Right lung (tissue), 10 donors: ENCODE measurements around the gene GIMD1. TPM values are rescaled to one million over a fixed set of nuclear protein-coding genes. Genes with fewer than 3 reads are reported as not detected.
"Not testable (repeated sequence)": the region's sequence is repeated elsewhere in the genome, so short reads cannot be mapped to it uniquely, and the experiment has no call there.

Experiments used
- DNase-seq, 2 donors: peaks; one replicate each; pipeline ENCODE4 v3.0.0-alpha.2; 2013
- long read RNA-seq, 8 donors: transcript quantifications; one replicate each; lab custom pipeline, GENCODE V29; 2026
- polyA plus RNA-seq, 5 donors: library from polyadenylated mRNA; unstranded; fragments of 120-200 nt; gene quantifications; one replicate each; pipeline versions ENCODE4 v1.2.1 to v1.2.3, GENCODE V29; 2013; ENCODE audit warnings: inconsistent platforms in 1 of 5, low replicate concordance in 1 of 5; ENCODE audit not compliant: insufficient read length in 5 of 5, insufficient read depth in 1 of 5

GIMD1 gene
- not detected for polyA plus RNA-seq
- long read RNA-seq, donor 1, result 0 reads
- long read RNA-seq, donor 2, result 0 reads
- long read RNA-seq, donor 3, result 0 reads
- long read RNA-seq, donor 4, result 0 reads
- long read RNA-seq, donor 5, result 0 reads
- long read RNA-seq, donor 6, result 0 reads
- long read RNA-seq, donor 7, result 0 reads
- long read RNA-seq, donor 8, result 0 reads

DNA sequence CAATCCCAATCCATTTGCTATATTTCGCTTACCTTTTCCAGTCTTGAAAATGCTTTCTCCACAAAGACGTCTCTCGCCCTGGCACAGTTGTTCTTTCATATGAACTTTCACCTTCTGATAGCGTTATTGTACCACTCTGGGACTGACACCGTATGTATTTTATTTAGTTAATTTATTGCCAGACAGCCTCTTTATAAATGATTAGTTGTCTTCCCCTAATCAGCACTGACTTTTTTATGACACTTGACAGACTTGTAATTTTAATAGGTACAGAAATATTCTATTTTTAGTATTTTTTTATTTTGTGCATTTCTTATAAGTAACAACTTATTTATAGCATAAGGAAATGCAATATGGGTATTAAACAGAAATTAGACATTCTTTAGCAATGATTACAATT, at the start of gene GIMD1:
TSS of gene GIMD1 (minus strand) at position 101 of the 400 bp plus-strand sequence. CDS start 1,343 bp downstream, outside the sequence.
- DNase-seq, result no peak

DNA sequence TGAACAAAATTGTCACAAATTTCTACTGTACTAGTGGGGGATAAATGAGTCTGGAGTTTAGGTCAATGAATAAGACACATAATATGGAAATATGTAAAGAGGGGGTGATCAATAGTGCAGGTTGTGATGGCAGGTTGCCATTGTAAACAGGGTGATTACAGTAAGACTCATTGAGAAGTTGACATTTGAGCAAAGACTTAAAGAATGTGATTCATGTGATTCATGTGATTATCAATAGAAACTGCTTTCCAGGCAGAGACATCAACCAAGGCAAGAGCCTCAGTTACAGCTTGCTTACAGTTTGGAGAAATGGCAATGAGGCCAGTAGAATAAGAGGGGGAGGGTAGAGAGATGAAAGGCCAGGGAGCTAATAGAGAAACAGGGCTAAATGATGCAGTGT, 45.8 kb upstream of the GIMD1 start:
- DNase-seq, result no peak

DNA sequence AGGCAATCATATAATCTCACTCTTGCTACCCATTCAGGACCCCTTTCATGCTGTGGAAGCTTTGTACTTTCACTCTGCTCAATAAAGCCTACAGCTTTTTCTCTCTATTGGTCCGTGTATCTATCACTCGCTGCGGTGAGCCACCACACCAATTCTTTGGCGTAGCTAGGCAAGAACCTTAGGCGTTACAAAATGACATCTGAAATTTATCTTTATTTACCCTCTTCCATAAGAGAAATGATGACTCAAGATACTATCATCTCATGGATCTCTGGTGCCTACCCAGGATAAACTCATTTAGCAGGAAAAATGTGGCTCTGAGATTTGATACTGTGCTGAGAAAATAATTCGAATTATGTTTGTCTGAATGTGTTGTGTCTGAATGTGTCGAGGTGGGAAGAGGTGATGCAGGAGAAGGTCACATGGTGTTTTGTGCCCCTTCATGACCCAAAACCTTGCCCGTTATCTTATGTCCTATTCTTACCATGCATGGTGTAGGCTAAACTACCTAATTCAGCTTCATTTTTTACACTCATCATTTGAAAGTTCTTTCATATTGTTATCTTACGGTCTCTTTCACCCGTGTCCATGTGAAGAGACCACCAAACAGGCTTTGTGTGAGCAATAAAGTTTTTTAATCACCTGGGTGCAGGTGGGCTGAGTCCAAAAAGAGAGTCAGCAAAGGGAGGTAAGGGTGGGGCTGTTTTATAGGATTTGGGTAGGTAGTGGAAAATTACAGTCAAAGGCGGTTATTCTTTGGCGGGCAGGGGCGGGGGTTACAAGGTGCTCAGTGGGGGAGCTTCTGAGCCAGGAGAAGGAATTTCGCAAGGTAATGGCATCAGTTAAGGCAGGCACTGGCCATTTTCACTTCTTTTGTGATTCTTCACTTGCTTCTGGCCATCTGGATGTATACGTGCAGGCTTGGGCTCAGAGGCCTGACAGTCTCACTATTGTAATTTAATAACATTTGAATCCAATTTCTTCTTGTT, 41.6 kb upstream of the GIMD1 start:
- DNase-seq, result no peak

DNA sequence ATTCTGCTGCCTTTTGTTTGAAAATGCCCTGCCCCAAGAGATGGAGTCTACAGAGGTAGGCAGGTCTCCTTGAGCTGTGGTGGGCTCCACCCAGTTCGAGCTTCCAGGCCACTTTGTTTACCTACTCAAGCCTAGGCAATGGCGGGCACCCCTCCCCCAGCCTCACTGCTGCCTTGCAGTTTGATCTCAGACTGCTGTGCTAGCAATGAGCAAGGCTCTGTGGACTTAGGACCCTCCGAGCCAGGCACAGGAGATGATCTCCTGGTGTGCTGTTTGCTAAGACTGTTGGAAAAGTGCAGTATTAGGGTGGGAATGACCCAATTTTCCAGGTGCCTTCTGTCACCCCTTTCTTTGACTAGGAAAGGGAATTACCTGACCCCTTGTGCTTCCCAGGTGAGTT, 39.4 kb upstream of the GIMD1 start:
- not testable (repeated sequence) for DNase-seq

DNA sequence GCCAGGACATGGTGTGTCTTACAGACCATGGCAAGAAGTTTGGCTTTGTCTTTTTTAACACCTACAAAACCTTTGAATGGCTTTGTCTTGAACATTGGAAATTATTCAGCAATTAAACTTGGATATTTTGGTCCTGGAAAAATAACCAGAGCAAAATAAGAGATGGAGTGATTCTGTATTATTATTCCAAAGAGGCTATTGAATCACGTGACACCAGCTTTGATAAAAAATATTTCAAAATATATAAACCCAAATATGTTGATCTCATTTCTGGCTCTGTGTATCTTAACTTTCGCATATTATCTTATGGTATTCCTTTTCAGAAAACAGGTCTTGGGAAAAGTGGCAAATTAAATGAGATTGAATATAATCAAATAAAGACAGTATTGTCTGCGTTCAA, 32.6 kb upstream of the GIMD1 start:
- DNase-seq, result no peak

DNA sequence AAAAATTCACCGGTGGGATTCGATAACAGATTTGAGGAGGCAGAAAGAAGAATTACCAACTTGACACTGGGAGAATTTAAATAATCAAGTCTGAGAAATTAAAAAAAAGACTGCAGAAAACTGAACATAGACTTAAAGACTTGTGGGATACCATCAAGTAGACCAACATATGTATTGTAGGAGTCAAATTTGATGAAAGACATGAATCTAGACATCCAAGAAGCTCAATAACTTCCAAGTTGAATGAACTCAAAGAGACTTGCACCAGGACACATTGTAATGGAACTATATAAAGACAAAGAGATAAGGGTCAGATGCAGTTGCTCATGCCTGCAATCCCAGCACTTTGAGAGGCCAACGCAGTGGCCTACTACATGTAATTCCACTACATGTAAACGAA, 30.3 kb upstream of the GIMD1 start:
- not testable (repeated sequence) for DNase-seq

DNA sequence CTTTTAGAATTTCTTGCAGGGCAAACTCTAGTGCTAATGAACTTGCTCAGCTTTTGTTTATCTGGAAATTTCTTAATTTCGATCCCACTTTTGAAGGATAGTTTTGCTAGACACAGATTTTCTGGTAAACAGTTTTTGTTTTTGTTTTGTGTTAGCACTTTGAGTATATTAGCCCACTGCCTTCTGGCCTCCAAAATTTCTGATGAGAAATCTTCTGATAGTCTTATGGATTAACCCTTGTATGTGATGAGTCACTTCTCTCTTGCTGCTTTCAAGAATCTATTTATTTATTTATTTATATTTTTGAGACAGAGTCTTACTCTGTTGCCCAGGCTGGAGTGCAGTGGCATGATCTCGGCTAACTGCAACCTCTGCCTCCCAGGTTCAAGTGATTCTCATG, 27.0 kb upstream of the GIMD1 start:
- DNase-seq, result no peak

DNA sequence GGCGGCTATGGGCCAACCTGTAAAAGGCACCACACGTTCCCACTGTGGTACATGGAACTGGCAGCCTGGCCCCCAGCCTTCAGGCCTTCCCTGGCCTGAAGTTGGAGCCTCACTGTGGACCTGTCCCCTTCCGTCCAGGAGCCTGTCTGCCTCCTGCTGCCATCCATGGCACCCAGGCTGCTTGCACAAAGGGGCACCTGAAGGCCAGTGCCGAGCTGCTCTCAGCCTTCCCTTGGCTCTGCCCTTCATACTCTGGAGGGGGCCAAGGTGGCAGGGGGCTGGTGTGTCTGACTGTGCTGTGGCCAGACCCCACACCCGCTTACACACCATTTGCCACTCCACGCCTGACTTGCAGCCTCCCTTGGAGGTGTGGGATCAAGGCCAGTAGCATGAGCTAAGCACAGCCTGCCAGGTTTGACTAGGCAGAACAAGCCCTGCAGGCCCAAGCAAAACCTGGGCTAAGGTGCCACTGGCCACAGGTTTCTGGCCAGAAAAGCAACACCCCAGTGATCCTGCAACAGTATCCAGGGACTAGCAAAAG, 17.3 kb upstream of the GIMD1 start:
- no peak for DNase-seq

DNA sequence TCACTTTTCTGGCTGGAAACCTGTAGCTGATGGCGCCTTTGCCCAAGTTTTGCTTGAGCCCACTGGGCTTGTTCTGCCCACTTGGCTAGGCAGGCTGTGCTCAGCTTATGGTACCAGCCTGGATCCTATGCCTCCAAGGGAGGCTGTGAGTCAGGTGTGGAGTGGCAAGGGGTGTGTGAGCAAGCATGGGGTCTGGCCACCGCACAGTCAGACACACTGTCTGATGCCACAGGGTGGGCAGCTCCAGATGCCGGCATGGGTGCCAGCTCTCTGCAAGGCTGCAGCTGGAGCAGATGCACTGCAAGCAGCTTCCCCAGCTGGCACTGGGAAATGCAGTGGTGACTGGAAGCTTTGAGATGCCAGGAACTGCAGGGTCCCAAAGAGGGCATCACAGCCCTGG, 16.3 kb upstream of the GIMD1 start:
- DNase-seq, result no peak

DNA sequence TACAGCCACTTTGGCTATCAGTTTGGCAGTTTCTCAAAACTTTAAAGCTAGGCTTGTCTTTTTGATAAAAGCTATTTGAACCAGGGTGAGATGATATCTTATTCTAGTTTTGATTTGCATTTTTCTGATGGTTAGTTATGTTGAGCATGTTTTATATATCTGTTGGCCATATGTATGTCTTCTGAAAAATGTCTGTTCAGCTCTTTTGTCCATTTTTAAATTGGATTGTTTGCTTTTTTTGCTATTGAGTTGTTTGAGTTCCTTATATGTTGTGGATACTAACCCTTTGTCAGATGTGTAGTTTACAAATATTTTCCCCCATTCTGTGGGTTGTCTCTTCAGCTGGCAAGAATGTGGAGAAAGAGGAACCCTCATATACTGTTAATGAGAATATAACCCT, 11.6 kb upstream of the GIMD1 start:
- DNase-seq, result no peak

DNA sequence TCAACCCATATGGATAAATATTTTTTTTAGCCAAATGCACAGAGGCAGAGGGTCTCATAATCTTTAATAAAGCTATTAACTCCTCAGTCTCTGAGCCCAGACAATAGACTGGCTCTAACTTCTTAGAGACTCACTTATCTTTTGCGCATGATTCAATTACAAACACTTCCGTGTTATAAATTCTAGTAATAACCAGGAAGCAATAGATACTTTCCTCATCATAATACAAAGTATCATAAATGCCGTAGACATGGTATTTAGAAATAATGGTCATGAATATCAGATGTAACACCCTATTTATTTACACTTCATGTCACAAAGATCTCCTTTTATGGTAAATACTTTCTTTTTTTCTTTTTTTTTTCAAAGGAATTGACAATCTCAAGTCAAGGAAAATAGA, 4.4 kb upstream of the GIMD1 start:
- no peak for DNase-seq

DNA sequence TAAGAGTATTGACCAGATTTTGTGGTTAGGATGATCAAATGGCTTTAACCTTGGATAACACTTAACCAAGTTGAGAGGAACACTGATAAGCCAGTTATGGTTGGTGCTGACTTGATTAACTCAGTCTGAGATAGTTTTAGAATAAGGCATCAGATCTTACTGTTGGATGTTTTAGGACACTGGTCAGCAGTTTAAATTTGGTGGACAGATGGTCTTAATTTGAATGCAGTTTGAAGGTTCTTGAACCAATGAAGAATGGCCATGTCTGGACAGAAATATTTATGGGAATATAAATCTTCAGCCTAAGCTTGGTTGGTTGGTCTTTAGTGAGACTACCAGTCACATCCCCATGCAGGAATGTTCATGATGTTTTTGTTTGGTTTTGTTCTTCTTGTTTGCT, 2.6 kb upstream of the GIMD1 start:
- DNase-seq, result no peak

DNA sequence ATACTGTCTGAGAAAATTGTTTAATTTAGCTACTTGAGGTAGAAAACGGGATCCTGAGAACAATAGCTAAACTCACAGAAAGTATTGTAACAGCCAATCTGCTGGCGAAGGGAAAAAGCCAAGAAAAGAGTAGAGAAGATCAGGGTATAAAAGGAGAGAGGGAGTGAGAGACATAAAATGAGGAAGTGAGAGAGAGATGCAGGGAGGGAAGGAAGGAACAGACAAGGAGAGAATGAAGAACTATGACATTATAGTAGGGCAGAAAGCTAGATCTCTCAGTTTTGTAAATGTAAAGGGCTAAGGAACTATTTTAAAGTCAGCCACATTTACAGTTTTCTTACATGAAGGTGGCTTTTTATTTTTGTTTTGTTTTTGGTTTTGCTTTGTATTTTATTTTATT, 1.6 kb upstream of the GIMD1 start:
- DNase-seq, result no peak

DNA sequence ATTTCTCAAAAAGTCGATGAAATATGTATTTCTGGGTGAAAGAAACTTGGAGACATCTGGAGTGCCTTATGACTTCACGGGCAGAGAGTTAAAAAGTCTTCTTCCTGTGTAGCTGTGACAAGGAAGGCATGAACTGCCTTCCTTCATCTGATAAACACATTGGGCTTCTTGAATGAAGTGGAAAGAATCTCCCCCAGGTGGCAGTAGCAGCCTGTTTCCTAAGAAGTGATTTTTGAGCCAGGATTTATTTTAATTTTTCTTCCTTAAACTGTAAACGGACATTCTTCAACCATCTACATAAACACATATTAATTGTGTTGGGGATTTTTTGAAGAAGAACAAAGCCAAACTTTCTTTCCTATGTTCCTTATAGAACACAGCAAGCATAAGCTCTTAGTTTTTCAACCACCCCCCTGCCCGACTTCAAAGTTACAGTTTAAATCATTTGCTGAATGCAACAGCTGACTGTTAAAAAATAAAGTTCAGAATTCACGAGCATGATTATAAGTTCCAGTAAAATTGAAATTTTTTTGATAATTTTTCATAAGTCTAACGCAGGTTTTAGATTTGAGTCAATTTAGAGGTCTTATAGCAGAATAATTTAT, 980 bp upstream of the GIMD1 start:
- peak; percentile 41 to 47 for DNase-seq

DNA sequence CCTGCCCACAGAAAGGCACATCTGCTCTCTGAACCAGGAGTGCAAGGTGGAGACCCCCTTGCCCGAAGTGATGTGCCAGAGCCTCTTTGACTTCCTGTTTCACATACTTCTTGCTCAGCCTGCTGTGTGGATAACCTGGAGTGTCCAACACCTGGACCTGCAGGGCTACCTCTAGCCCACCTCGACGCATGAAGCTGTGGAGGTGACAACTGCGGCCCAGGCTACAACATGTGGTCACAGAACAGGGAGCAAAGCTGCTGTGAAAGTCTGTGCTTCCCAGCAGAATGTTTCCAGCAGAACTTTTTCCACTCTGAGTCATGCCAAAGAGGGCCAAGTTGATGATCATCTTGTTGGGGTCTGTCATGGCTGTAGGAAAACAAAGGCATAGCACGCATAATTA, 1.5 kb downstream of the GIMD1 start:
- no peak for DNase-seq

DNA sequence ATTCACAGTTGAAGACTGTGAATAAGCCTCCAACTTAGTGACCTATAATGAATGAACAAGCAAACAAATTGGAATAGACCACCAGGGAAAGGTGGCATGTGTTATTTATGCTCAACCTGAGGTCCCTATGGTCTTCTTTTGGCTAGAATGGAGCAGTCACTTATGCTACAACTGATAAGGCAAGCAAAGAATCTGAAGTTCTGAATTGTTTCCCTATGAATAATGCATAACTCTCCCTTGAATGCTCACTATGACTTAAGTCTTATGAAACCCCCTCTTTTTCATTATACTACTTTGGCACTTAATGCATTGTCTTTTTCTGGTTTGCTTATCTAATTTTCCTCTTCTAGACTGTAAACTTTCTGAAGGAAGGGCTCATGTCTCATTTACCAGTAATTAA, 2.6 kb downstream of the GIMD1 start:
- DNase-seq, result no peak

DNA sequence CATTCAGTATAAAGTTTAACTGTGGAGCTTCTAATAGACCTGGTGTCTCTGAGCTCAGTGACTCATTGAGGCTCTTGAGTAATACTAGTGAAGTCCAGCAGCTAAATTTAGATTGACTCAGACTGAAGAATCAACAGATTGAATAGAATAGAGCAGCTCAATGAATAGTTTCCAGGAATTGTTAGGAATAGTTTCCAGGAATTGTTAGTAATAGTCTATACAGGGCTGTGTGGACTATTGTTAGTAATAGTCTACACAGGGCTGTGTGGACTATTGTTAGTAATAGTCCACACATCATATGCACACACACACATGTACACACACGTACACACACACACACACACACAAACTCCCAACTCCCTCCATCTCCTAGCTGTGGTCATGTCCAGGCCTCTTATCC, 3.0 kb downstream of the GIMD1 start:
- DNase-seq, result no peak

DNA sequence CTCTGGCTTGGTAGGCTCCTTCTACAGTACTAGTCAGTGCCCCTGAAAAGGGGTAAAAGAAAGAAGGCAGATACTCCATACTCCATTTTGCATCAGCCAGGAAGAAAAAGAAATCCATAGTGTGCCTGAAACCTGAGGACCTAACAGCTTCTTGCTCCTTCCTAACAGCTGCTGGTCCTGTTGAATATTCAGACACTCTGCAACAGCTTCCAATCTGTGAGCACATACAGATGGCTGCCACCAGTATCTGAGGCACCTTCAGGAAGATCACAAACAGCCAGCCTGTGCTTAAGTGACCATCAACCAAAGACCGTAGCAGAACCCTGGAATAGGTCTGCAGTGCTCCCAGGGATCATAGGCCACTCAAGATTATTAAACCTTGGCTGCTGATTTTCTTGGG, 4.3 kb downstream of the GIMD1 start:
- no peak for DNase-seq

DNA sequence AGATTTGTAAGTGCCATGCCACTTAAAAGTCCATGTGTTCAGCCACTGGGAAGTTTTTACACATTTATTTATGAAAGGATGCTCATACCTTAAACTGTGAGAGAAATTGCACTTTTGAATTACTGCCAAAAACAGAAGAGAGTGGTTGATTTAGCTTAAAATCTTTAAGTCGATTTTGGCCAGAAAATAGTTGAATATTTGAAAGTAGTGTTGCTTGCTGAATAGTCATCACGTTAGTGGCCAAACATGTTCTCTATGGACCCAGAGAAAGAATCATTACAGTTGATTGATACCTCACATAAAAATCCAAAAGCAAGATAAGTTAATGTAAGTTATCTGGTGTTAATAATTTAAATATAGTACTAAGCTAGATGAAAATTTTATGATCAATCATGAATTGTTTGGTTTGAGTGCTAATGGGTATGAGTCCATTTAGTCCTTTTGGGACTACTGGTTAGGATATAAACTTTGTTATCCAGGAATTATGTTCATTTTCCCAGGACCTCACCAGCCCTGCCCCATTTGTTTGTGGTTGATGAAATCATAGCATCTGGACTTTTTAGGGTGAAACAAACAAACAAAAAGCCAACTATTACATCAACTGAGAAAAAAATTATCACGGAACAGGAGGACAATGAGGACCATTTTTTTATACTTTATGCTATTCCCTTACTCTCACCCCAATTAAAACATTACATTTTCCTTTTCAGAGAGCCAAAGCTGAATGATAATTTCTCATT, 6.3 kb downstream of the GIMD1 start:
- no peak for DNase-seq

DNA sequence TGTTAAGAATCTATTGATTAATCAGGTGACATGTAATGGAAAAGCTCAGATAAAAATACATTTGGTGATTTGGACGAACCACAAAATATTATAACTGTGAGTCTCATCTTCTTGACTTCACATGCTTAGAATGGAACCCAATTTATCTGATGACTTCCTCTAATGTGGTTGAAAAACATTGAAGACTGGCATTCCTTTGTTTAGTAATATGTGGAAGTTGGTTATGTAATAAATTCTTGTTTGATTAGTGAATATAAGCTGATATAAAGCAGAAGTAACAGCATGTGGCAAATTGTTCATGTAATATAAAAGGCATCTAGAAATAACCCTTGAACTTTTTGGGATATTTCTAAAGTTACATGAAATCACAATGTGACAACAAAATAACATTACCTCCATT, 9.7 kb downstream of the GIMD1 start:
- no peak for DNase-seq

DNA sequence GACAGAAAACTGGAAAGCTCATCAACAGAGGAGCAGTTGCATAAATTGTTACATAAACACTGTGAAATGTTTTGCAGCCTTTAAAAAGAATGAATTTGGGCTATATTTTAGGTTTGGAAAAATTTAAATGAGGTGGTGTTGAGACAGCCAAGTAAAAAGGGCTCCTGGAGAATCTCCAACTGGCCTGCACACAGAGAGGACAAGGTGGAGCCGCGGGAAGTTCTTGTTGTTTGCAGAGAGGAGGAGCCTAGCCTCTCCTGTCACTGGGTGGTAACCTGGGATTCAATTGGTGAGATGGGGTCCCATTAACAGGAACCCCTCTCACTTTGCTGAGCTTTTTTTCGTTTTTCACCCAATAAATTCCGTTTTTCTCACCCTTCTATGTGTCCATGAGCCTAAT, 13.4 kb downstream of the GIMD1 start:
- DNase-seq, result no peak

DNA sequence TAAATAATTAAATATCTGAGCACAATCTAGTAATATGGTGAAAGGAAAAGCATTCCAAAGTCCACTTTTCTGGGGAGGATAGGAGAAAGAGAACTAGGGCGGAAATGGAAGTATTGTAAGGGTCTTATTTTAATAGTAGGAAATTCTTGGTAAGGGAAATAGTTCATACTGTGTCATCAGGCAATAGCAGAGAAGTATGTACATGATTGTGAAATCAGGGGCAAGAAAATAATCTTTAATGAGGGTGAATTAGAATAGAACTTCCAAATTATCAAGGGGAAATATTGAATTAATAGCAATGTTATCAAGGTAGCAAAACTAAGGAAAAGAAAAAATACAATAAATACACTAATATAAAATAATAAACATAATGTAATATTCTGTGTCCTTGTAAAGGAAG, 14.8 kb downstream of the GIMD1 start:
- DNase-seq, result no peak
